ENCODE data around the gene SMIM5.

SMIM5 gene

GRCh38 chr17:75632863-75633485 lies at the start of gene SMIM5:
Gene SMIM5, plus strand, starts transcription at chr17:75633434. Its CDS starts 6,768 bp downstream, at chr17:75640202.
- H3K4me3 ChIP-seq (ENCODE audit: low read depth, low read length) = no peak within 1 kb of the TSS
- TF ChIP-seq CTCF (IDR thresholded peaks at IDR 0.05; ENCODE audit: borderline replicate concordance, insufficient read depth, low read depth, low read length) = peak; percentile 93

GRCh38 chr17:75584849-75585175 lies 48.4 kb upstream of the SMIM5 start:
- no peak for TF ChIP-seq CTCF (IDR thresholded peaks at IDR 0.05; ENCODE audit: borderline replicate concordance, insufficient read depth, low read depth, low read length)
- H3K4me3 ChIP-seq (ENCODE audit: low read depth, low read length) = no peak overlapping the region

- TF ChIP-seq CTCF (IDR thresholded peaks at IDR 0.05; ENCODE audit: borderline replicate concordance, insufficient read depth, low read depth, low read length) = peak; percentile 8; the same call in 1 of the 2 replicates
- H3K4me3 ChIP-seq (ENCODE audit: low read depth, low read length) = no peak within 1 kb of the TSS
These were observed 45.3 kb upstream of the SMIM5 start, which contains the start of gene MYO15B for GRCh38 chr17:75587675-75588595. Gene MYO15B, plus strand, starts transcription at chr17:75587800. Its CDS starts 258 bp downstream, at chr17:75588058.

- no peak overlapping the region for H3K4me3 ChIP-seq (ENCODE audit: low read depth, low read length)
- no peak for TF ChIP-seq CTCF (IDR thresholded peaks at IDR 0.05; ENCODE audit: borderline replicate concordance, insufficient read depth, low read depth, low read length)
These were observed 44.6 kb upstream of the SMIM5 start for GRCh38 chr17:75588596-75589011.

GRCh38 chr17:75589012-75589918 lies 44.0 kb upstream of the SMIM5 start:
- peak; percentile 64 for TF ChIP-seq CTCF (IDR thresholded peaks at IDR 0.05; ENCODE audit: borderline replicate concordance, insufficient read depth, low read depth, low read length)
- peak overlapping the region; percentile 17 for H3K4me3 ChIP-seq (ENCODE audit: low read depth, low read length)

- TF ChIP-seq CTCF (IDR thresholded peaks at IDR 0.05; ENCODE audit: borderline replicate concordance, insufficient read depth, low read depth, low read length) = no peak
- no peak overlapping the region for H3K4me3 ChIP-seq (ENCODE audit: low read depth, low read length)
These were observed 43.3 kb upstream of the SMIM5 start for GRCh38 chr17:75589919-75590303.

Data from GM12875 (cell line).